HG03196 (cell line): Measurements from ENCODE around the gene SLC25A14.

Experiments
- ATAC-seq: cut with Tn5 transposase; IDR thresholded peaks from one replicate; pipeline ENCODE4 v1.9.1; 2021; ENCODE audit not compliant: unreplicated experiment

Gene SLC25A14

DNA sequence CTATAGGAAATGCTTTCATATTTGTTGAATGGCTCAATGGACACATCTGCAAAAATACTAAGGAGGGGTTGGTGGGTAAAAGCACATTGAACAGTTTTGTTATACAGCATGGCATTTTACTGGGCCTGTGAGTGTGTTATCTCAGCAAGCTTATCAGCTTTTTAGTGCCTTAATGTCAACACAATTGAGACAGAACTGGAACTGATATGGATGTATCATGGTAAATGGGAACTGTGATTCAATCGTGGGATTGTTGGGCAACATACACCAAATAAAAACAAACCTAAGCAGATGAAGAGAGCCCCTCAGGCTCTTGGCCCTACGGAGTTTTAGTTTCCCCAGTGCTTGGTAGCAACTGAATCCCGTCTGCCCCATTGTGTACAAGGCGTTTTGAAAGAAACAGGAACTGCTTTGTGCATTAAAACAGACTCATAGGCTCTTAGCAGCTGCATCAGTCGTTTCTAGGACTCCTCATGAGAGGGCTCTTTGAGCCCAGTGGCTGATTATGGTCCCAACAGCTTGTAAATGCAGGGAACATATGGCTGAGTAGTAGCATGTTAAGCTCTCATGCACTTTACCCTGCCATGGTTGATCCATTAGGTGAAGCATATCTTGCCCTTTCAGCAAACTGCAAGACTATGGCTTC is 38.4 kb downstream of the SLC25A14 start:
- no peak for ATAC-seq

DNA sequence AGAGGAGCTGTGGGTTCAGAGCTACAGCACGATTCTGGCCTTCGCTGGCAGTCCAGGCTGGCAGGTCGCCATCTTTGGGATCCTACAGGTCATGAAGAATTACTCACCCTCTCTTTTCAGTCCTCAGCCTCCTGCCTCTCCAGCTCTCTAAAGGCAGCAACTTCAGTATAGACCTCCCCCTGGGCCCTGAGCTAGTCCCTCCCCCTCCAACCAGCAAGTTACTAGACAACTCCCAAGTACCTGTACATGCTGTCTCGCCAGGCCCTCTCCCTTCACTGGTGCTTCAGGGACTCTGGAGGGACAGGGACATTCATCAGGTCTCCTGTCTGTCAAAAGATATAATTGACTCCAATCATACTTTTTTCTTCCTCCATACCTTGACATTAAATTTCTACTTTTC is 45.8 kb downstream of the SLC25A14 start, which contains the start of gene GPR119:
Gene GPR119, minus strand, starts transcription at position 155 of the 400 bp plus-strand sequence. CDS start 227 bp downstream, outside the sequence.
- ATAC-seq = no peak

DNA sequence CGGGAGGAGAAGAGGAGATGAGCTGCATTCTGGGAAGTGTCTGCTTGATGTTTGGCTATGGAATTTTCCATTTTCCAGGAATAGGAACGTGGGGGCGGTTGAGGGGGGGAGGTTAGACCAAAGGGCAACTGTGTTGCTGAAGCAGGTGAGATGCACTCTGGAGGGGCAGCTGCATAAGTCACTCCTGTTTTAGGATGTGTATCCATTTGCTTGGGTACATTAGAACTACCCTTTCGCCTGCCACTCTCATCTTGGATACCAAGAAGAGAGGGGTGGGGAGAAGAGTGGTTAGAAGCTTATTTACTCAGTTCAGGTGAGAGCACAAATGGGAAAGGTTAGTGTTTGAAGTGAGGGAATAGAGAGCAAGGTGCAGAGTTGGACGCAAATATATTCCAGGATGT is 46.7 kb downstream of the SLC25A14 start:
- ATAC-seq = no peak

DNA sequence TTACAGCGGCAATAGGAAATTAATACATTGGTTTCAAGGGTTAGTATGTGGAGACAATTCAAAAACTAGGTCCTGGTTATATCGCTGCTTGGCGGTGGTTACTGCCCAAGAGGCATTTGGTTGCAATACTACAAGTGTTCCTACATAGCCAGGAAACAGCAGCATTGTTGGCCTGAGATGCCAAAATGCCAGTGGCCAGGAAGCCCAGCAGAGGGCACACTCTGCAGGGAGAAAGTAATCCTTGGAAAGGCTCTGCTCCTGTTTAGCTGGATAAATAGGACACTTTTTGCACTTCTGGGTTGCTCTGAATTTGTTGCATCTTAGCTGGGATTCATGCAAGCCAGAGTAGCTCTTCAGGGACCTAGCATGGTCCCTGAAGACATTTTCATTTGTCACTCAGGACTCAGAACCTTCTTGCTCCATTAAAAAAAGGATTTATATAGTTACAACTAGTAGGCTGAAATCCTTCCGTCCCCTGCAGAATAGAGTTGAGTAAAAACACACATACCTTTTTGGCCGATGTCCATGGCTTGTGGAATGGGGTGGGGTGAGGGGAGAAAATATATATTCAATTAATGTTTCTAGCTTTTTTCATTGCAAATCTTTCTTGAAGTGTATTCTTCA is 53.8 kb downstream of the SLC25A14 start:
- no peak for ATAC-seq

DNA sequence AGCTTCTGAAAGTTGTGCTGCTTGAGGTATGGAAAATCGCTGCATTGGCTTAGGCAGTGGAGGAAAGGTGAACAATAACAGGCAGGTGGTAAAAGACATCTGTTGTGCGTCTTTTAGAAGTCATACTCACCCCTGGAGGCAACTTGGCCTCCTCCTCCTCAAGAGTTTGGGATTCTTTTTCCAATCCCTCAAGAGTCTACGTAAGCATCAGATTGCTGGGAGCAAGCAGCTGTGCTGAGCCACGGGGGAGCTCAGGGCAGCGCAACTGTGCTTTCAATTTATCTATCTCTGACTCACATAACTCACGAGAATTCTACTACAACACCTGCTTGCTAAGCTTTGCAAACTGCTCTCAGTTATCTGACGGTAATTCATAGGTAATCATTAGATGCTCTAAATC is 55.6 kb downstream of the SLC25A14 start:
- no peak for ATAC-seq

DNA sequence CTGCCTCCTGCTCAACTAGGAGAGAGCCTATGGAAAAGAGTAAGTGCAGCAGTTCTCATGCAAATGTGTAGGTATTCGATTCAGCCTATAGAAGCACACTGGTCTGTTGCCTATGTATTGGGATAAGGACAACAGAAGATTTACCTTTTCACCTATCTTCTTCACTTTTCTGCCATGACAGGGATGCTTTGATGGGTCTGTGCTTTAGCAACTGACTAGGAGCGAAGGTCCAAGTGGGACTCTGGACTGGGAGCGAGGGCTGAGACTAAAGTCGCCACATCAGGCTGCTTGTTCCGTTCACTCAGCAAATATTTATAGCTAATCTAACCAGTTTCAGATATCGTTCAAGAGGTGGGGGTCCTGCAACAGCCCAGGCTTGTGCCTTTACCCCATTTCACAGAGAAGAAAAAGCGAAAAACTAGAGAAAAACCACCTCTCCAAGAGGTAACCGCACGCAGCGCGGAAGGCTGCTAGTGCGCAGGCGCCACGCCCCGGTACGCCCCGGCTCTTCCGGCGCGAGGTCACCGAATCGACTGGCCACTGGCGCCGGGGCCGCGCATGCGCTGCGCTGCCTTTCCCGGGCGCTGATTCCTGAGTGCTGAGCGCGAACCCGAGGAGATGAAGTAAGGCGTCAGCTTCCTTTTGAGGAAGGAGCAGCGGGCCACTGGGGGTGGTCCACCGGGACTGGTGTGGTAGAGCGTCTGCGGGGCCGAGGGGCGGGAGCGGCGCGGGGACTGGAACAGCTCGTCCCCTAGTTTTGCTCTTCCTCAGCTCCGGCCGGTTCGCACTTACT is 61.9 kb downstream of the SLC25A14 start, which contains the start of gene RBMX2:
Gene RBMX2, plus strand, starts transcription at position 573 of the 793 bp plus-strand sequence. Its CDS starts 46 bp downstream, at position 619.
- peak; percentile 90 for ATAC-seq

DNA sequence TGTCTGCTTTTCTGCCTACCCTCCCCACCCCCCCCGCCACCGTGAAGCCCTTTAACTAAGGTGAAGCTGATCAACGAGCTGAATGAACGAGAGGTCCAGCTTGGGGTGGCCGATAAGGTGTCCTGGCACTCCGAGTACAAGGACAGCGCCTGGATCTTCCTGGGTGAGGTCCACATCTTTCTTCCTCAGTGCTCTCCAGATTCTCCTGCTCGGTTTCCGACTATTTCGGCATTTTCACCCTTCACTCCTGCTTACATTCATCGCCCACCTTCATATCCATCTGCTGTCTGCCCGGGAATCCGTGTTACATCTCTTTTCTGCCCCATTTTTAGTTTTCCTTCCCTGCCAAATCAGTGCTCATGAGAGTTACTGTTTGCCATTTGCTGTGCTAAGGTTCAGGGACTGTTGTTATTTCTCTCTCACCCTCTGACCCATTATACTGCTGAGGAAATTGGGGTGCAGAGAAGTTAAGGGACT is 62.5 kb downstream of the SLC25A14 start:
- no peak for ATAC-seq

DNA sequence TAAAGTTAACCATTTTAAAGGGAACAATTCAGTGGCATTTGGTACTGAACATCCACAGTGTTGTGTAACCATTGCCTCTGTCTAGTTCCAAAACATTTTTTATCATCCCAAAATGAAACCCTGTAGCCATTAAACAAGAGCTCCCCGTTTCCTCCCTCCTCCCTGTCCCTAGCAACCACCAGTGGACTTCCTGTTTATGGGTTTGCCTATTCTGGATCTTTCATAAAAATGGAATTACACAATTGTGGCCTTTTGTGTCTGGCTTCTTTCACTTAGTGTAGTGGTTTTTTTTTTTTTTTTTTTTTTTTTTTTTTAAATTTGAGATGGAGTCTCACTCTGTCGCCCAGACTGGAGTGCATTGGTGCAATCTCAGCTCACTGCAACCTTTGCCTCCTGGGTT is 73.7 kb downstream of the SLC25A14 start:
- no peak for ATAC-seq

DNA sequence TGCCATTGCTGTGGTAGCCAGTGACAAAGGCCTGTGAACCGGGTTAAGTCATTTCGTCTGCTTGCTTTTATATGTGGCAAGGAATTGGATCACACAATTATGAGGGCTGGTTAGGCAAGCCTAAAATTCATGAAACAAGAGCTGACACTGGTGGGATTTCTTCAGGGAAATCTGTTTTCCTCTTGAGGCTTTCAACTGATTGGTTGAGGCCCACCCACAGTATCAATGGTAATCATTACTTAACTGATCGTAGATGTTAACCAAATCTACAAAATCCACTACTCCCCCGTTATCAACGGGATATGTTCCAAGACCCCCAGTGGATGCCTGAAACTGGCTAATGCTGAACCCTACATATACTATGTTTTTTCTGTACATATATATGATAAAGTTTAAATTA is 75.1 kb downstream of the SLC25A14 start:
- no peak for ATAC-seq

DNA sequence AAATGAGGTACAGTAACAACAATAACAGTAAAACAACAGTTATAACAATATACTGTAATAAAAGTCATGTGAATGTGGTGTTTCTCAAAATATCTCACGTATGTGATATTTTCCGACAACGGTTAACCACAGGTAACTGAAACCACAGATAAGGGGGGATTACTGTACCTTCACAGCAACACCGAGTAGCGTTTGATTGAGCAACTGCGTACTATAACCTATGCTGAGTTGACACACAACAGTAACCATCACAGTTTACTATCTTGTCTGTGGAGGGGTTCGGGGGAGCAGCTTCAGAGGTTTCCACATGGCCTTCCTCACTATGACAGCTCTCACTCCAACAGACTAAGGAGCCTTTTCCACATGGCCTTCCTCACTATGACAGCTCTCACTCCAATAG is 75.5 kb downstream of the SLC25A14 start:
- ATAC-seq = no peak

DNA sequence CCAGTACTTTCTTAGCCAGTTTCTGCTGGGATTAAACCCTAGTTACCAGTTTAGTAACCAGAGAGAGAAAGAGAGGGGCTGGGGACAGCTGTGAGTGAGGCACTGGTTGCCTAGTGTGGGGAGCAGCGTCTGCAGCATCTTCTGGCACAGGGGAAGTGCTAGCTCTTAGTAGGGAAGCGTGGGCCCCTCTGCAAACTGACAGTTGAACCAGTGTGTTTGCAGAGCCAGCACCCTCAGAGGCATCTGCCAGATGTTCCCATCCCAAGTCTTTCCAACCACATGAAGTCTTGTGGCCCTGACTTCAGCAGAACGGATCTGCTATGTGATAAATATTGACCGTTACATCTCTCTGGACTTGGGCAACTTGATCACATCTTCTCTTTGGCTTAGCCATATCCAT is 77.1 kb downstream of the SLC25A14 start:
- no peak for ATAC-seq

DNA sequence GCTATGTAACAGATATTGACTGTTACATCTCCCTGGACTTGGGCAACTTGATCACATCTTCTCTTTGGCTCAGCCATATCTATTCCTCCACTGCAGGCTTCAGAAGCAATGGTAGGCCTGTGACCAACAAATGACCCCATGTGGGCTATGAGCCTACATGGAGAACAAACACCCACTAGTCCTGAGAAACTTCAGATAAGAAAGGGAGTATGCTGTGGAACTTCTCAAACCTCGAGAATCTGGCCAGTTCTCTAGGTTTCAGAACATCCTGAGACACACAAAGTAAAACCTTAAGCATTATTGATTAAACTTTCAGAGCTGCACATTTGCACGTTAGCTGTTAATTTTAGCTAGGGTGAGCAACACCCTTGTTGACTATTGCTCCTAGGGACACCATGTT is 78.3 kb downstream of the SLC25A14 start:
- ATAC-seq = no peak

DNA sequence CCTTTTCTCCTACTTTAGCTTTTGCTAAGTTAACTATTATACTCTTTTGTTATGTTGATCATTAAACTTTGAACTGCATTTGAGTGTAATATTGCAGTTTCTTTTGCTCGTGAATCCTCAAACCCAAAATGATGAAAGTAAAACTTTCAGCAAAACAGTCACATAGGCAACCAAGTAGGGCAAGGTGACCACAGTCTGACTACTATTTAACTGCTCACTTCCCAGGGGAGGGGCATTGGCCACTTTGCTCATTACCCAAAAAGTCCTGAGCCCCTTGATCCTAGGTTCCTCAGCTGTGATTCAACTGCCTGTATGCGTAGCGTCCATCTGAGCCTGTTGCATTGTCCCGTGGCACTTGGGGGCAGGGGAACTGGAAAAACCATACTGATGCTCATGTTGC is 79.0 kb downstream of the SLC25A14 start:
- no peak for ATAC-seq

DNA sequence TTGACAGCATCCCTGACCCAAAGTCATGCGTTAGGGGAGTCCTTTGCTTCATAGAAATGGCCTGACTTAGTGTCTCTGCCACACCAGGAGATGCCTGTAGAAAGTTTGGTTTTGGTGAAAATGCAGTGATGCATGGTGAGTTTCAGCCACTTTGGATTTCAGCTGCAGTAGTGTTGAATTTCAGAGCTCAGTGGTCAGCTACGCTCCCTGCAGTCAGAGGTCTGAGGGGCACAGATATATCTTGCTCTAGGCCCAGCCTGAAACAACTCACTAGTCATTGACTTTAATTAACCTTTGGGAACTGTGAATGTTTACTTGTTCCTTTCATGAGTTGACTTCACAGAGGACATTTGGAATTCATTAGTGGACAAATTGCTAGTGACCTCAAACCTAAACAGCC is 79.5 kb downstream of the SLC25A14 start:
- no peak for ATAC-seq
